Frontal cortex (tissue), 4 donors: ENCODE results near the gene FRMPD1. TPM values are rescaled to one million over a fixed set of nuclear protein-coding genes. Genes with fewer than 3 reads are reported as not detected.
"Not testable (repeated sequence)": the region's sequence is repeated elsewhere in the genome, so short reads cannot be mapped to it uniquely, and the experiment has no call there.

ENCODE experiments used
- DNase-seq, 2 donors: peaks; one replicate each; pipeline ENCODE4 v3.0.0; 2012; ENCODE audit warnings: low spot score in 2 of 2
- FAIRE-seq: peaks from 2 replicates; lab custom pipeline; 2012; peaks lifted over from hg19 to GRCh38; lab: Jason Lieb, UNC
- total RNA-seq: library from RNA; depleted of rRNA; stranded (reverse); fragments of >200 nt; gene quantifications from one replicate; pipeline ENCODE4 v1.2.3, GENCODE V29; 2014
- donor health status: control.
- donor health status: control.
- donor health status: control.

Gene FRMPD1
- total RNA-seq, 1 donor from 2014 or later = 0.41 TPM

GRCh38 chr9:37715991-37716505 lies 65.3 kb downstream of the FRMPD1 start:
- DNase-seq (no peak), FAIRE-seq (no peak)

- DNase-seq (no peak), FAIRE-seq (no peak)
These were observed 68.8 kb downstream of the FRMPD1 start for GRCh38 chr9:37719526-37719925.

DNA sequence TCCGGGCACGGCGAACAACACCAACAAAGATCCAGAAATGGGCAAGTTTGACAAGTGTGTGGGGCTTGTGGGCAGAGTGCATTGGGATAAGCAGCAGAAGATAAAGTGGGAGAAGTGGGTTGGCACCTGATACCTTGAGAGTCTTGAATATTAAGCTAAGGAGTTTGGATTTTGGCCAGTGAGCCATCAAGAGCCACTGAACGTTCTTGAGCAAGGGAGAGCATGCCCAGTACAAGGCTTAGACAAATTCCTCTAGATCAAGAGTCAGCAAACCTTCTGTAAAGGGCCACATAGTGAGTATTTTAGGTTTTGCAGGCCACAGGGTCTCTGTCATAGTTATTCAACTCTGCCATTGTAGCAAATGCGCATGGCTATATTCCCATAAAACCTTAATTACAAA lies 76.3 kb downstream of the FRMPD1 start:
- FAIRE-seq = no peak
- no peak for DNase-seq

DNA sequence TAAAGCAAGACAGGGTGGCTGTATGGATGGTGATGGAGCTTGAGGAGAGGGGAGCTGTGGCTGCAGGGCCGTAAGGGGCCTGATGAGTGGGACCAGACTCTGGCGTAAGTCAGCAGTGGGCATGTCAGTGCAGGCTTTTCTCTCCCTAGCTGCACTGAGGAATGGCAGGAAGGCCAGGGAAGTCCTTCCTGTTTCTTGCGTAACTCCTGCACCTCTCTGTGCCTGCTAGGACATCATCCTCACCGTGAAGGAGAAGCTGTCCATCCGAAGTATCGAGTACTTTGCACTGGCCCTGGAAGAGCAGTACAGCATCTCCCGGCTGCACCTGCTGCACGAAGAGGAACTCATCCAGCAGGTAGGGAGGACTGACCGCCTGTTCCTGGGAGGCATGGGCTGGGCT lies 78.7 kb downstream of the FRMPD1 start:
- FAIRE-seq (no peak), DNase-seq (no peak)

GRCh38 chr9:37730256-37730655 lies 79.5 kb downstream of the FRMPD1 start:
- no peak for DNase-seq
- FAIRE-seq = no peak

GRCh38 chr9:37730839-37731238 lies 80.1 kb downstream of the FRMPD1 start:
- no peak for FAIRE-seq
- DNase-seq = no peak

- DNase-seq = no peak
- no peak for FAIRE-seq
These were observed 81.5 kb downstream of the FRMPD1 start for GRCh38 chr9:37732086-37732741.

- FAIRE-seq = no peak
These were observed 82.2 kb downstream of the FRMPD1 start for GRCh38 chr9:37732952-37733351.

GRCh38 chr9:37739222-37739621 lies 88.5 kb downstream of the FRMPD1 start:
- FAIRE-seq (no peak), DNase-seq (no peak)

More at GRCh38 chr9:37732952-37733351, 82.2 kb downstream of the FRMPD1 start:
- no peak for DNase-seq

DNA sequence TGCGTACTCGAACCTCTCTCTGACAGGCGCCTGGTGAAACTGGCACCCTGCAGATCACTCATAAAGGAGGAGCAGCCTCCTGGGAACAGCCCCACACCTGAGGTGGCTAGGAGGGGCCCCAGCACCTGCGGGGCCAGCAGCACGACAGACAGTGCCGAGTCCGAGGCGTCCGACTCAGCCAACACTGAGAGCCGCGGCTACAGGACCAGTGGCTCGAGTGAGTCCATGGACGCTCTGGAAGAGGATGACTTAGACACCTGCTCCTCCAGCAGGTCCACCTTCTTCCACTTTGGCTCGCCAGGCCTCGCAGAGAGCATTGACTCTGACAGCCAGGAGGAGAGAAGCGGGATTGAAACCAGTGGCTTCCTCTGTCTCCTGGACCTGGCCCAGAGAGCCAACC lies 89.4 kb downstream of the FRMPD1 start:
- no peak for DNase-seq
- no peak for FAIRE-seq

DNA sequence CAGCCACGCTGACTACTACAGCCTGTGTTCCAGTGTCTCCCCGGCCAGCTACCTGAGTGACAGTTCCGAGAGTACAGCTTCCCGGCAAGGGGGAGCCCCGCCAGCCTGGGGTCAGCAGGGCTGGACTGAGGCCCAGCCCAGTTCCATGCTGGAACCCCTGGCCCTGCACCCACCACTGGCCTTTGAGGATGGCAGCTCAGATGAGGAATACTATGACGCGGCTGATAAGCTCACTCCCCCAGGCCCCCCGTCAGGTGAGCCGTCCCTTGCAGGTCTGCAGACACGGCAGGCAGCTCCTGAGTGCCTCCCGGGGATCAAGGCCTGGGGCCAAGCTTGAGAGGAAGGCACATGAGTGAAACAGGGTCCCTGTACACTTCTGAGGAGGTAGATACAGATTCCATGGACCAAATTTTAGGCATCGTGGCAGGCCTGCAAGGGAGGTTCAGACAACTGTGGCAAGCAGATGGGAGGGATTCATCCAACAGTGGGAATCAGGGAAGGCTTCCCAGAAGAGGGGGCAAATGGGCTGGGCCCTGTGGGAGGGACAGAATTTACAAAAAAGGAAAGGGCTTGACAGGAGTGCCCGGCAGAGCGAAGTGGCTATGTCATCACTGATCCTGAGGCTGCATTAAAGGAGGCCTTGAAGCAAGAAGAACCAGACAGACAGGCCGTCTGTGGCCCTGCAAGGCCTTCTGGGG lies 90.0 kb downstream of the FRMPD1 start:
- no peak for DNase-seq
- no peak for FAIRE-seq

- FAIRE-seq = no peak
These were observed 95.2 kb downstream of the FRMPD1 start for GRCh38 chr9:37745970-37746369.

GRCh38 chr9:37746448-37747270 lies 95.9 kb downstream of the FRMPD1 start:
- FAIRE-seq (no peak), DNase-seq (no peak)

More at GRCh38 chr9:37745970-37746369, 95.2 kb downstream of the FRMPD1 start:
- DNase-seq = no peak

DNA sequence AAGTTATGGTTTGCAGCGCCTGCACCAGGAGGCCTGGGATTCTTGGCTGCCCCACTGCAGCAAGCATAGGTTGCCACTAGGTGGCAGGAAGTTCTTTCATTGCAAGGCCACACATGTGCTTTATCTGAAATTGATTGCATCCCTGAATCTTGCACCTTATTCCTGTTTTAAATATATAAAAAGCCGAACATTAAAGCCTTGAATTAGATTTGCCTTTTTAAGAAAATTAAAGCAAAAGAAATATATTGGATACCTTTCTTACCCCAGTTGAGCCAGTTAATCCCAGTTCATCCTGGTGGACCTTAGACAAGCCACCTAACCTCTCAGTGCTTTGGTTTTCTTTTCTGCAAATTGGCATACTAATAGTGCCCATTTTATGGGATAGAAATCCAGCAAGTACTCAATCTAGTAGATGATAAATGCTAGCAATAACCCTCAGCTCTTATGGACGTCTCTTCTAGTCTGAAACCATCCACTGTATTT lies 96.6 kb downstream of the FRMPD1 start:
- DNase-seq = peak; percentile 74 to 87
- no peak for FAIRE-seq

DNA sequence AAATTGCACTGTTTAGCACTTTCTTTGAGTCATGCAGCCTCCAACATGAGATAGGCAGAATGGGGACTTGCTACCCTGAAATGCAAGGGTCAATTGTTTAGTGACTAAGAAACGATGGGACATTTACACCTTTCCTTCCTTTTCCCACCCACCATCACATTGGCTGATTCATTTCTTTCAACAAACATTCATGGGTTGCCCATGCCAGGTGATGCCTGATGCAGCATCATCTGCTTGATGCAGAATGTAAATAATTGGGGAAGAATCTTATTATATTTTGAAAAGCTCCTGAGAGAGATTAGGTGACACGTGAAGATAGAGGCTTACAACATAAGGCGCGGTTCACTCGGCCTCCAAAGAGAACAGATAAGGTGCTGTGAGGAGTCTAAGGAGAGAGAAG lies 98.4 kb downstream of the FRMPD1 start:
- no peak for FAIRE-seq
- no peak for DNase-seq

DNA sequence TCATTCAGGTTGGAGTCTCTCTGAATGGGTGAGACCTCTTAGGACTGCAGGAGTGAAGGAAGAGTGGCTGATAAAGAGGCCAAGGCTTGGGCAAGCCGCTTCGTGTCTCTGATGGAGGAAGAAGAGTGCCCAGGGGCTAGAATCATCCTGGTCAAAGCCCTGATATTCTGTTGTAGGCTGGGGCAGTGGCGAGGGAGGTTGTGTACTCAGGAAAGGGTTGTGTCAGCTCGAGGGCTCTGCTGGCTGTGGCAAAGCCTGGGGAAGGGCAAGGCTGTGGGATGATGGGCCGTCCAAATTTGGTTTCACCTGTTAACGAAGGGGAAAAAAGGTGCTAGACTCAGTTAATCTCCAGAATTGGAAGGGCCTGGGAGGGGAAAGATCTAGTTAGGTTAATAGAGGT lies 100.4 kb downstream of the FRMPD1 start:
- FAIRE-seq (no peak), DNase-seq (no peak)

DNA sequence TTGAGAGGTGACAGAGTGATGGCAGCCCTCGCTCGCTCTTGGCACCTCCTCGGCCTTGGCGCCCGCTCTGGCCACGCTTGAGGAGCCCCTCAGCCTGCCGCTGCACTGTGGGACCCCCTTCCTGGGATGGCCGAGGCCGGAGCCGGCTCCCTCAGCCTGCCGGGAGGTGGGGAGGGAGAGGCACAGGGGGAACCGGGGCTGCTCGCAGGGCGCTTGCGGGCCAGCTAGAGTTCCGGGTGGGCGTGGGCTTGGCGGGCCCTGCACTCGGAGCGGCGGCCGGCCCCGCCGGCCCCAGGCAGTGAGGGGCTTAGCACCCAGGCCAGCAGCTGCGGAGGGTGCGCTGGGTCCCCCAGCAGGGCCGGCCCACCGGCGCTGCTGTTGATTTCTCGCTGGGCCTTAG lies 101.0 kb downstream of the FRMPD1 start:
- DNase-seq, FAIRE-seq: not testable (repeated sequence)

DNA sequence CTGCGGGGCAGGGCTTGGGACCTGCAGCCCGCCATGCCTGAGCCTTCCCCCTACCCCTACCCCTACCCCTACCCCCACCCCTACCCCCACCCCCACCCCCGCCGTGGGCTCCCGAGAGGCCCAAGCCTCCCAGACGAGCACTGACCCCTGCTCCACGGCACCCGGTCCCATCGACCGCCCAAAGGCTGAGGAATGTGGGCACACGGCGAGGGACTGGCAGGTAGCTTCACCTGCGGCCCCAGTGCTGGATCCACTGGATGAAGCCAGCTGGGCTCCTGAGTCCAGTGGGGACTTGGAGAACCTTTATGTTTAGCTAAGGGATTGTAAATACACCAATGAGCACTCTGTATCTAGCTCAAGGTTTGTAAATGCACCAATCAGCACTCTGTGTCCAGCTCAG lies 101.4 kb downstream of the FRMPD1 start:
- not testable (repeated sequence) for DNase-seq, FAIRE-seq

DNA sequence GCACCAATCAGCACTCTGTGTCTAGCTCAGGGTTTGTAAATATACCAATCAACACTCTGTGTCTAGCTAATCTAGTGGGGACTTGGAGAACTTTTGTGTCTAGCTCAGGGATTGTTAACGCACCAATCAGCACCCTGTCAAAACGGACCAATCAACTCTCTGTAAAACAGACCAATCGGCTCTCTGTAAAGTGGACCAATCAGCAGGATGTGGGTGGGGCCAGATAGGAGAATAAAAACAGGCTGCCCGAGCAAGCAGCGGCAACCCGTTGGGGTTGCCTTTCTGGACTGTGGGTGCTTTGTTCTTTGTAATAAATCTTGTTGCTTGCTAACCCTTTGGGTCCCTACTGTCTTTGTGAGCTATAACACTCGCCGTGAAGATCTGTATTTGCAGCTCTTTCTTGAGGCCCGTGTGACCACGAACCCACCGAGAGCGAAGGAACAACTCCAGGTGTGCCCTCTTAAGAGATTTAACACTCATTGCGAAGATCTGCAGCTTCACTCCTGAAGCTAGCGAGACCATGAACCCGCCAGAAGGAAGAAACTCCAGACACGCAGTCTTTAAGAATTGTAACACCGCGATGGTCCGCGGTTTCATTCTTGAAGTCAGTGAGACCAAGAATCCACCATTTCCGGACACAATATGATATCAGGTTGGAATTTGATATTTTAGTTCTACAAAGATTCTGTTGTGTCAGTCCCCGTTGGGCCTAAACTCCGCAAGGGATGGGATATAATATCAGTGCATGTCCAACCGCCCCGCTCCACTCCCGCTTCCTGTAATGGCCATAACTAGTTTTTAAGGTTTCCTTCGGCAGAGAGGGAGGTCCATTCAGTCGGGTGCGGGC lies 102.1 kb downstream of the FRMPD1 start:
- DNase-seq (no peak), FAIRE-seq (no peak)
